A673 (cell line): ENCODE results near the gene TIMD4.

ENCODE experiments used
- EZH2 ChIP-seq: fragments of 200-600 bp; sonication (generic); IDR thresholded peaks from 2 replicates; pipeline ENCODE4 v1.6.1; 2017; ENCODE audit warnings: borderline replicate concordance, low read depth, mild to moderate bottlenecking, mixed read lengths, antibody characterized with exemption, low read length; ENCODE audit not compliant: poor library complexity, severe bottlenecking
- TF ChIP-seq, protein P1 (sequence below): fragments of 300-800, 200-600 bp; sonication (generic); conservative IDR thresholded peaks from 2 replicates; pipeline ENCODE4 v1.5.1; 2017; ENCODE audit warnings: low read depth, mild to moderate bottlenecking, antibody characterized with exemption, low read length, moderate library complexity, mixed read lengths

DNA sequence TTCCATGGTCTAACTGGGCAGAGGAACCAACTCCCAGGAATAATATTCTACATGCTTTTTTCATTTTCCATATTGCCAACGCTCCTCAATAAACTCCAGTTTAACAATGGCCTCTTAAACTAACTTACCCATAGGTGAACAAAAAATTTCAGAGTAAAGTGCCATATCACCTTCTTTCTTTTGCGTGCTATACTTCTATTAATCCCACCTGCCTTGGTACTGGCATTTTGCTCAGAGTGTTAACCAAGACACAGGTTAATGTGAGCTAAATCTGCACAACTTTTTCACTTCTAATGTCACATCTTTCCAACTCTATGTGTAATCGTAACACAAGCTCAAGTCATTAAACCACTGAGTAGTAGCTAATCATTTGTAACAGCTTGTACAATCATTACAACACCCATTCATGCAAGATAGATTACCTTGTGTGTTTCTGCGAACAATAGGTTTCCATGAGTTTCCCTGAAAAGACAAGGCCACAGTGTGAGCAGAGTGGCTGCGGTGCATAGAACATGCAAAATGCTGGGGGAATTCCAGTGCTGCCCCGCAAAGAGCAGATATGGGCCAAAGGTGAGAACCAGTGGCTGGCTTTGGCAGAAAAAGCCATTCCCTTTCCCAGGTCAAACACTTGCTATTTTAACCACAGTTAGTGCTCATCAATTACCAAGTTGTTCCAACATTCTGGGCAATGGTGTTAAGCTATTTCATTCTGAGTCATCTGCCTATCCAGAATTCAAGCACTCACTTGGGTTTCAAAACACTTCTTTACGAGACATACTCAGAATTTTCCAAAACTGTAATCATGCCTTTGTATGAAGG is 42.8 kb downstream of the TIMD4 start:
- TF ChIP-seq, protein P1, sequence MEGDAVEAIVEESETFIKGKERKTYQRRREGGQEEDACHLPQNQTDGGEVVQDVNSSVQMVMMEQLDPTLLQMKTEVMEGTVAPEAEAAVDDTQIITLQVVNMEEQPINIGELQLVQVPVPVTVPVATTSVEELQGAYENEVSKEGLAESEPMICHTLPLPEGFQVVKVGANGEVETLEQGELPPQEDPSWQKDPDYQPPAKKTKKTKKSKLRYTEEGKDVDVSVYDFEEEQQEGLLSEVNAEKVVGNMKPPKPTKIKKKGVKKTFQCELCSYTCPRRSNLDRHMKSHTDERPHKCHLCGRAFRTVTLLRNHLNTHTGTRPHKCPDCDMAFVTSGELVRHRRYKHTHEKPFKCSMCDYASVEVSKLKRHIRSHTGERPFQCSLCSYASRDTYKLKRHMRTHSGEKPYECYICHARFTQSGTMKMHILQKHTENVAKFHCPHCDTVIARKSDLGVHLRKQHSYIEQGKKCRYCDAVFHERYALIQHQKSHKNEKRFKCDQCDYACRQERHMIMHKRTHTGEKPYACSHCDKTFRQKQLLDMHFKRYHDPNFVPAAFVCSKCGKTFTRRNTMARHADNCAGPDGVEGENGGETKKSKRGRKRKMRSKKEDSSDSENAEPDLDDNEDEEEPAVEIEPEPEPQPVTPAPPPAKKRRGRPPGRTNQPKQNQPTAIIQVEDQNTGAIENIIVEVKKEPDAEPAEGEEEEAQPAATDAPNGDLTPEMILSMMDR: no peak
- TF ChIP-seq EZH2: no peak
